ENCODE results near the gene MRGPRD.

Gene MRGPRD

GRCh38 chr11:68942095-68942620, 38.6 kb downstream of the MRGPRD start:
- no peak for DNase-seq

DNA sequence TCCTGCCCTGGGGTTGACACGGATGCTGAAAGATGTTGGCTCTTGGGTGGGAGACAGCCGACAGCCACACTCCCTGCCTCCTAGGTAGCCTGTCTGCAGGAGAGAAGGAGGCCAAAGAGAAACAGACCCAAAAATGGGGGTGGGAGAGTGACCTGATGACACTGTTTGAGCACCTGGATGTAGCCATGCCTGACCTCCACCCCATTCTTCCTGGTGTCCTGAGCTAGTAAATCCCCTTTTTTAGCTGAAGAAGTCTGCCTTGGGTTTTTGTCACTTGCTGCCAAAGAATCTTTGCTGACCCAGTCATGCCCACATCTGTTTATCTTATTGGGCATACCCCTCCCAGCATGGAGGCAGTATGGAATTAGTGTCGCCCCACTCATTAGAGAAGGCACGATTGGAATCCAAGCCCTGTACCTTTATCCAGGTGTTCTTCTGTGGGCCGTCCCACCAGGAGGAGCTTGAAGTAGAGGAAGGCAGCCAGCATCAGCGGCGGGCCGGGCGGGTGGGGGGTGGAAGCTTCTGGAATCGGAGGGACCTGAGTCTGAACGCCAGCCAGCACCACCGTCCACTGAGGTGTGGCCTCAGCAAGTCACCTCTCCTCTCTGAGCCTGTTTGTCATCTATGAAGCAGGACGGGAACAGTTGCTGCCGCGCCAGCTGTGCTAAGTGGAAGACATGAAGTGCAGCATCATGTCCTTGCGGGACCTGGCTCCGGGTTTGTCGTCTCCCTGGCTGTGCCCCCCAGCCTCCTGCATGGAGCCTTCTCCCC, 39.3 kb downstream of the MRGPRD start:
- DNase-seq = no peak

GRCh38 chr11:68940651-68941323, 40.0 kb downstream of the MRGPRD start:
- DNase-seq = no peak

GRCh38 chr11:68939583-68940555, 40.9 kb downstream of the MRGPRD start:
- no peak for DNase-seq

DNA sequence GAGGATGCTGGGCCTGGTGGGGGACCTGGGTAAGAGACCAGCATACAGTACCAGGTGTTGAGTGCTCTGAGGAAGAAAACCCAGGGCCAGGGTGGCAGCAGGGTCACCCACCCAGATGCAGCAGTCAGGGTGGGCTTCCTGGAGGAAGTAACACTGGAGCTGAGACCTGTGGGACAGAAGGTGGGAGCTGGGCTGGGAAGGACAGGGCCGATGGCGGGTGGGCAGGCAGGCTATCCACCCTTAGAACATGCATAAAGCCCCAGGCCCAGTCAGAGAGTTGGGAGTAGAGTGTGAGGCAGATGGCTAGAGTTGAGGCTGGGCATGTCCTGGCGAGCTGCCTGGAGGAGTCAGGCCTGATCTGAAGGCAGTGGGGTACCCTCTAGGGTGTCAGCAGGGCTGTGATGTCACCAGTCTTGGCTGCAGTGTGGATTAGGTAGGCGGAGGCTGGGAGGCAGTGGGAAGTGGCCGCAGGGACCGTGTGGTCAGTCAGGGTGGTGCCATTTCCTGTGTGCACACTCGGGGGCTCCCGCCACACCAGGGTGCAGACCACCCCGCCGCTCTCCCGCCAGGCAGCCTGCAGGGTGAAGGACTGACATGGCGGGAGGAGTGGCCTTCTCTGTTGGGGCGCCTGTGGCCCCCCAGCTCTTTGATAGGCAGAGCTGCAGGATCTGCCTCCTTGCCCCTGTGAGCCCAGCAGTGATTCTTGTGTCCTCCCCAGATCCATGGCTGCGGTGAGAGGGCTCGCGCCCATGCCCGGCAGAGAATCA, 41.8 kb downstream of the MRGPRD start:
- DNase-seq = no peak

- DNase-seq = no peak
Measured at GRCh38 chr11:68938088-68938487, 42.7 kb downstream of the MRGPRD start.

- DNase-seq = no peak
Measured at GRCh38 chr11:68936676-68937620, 43.8 kb downstream of the MRGPRD start.

DNA sequence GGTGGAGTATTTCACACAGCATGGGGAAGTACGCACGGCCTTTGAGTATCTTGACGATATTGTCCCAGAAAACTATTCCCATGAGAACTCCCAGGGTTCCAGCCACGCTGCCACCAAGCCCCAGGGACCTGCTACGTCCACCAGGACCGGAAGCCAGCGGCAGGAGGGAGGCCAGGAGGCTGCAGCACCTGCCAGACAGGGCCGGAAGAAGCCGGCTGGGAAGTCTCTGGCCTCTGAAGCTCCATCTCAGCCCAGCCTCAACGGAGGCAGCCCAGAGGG, 44.5 kb downstream of the MRGPRD start:
- no peak for DNase-seq

DNA sequence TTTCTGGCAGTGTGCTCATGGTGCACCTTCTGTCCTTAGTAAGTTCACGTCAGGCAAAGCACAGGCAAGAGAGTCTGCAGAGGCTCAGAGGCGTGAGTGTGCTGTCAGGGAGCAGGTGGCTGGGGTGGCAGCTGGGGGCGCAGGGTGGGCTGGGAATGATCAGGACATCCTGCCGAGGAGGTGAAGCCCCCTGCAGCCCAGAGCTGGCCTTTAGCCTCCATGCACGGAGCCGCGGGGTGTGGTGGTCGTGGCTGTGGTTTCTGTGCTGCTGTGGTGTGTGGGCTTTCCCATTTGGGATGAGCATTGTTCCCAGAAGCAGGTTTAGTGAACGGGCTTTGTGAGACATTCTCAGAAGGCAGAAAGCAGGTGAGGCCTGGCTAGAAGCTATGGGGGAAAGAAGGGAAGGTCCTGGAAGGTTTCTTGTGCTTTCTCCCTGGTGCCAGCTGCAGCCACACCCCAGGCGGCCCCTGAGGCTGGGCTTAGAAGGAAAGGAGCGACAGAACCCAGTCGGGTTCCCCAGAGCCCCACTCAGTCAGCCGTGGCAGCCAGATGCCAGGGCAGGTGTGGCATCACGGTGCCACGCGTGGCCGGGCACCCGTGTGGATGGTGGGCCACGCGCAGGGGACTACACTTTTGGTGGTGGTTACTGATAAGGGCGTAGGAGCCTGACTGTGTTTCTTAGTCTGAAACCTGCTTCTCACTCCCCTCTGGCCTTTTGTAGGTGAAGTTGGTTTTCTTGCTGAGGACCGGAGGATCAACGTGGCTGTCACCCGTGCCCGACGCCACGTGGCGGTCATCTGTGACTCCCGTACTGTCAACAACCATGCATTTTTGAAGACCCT, 45.0 kb downstream of the MRGPRD start:
- DNase-seq = no peak

DNA sequence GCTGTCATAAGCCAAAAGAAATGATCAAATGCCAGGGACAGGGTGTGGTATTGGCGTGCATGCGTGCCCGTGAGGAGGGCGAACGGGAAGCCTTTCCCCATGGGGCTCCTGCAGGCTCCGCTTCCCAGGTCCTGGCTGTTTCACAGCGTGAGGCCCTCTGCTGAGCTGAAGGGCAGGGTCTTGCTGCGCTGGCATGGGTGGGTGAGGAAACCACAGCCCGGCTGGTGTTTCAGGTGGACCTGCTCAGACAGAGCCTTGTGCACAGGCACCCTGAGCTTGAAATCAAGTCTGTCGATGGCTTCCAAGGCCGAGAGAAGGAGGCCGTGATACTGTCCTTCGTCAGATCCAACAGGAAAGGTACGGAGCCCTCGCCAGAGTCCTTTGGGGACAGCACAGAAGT, 45.7 kb downstream of the MRGPRD start:
- no peak for DNase-seq

- DNase-seq = no peak
Measured at GRCh38 chr11:68934666-68935065, 46.1 kb downstream of the MRGPRD start.

DNA sequence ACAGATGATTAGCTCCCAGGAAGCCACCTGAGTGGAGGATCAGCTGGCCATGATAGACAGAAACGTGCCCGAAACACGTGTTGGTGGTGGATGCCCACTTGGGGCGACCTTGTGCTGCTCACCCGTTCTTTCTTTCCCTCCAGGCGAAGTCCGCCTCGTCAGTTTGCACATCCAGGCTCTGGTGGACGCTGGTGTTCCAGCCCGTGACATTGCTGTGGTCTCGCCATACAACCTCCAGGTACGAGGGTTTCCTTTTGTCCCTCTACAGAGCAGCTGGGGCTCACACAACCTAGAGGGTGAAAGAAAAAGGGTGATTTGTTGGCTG, 46.5 kb downstream of the MRGPRD start:
- DNase-seq = no peak

DNA sequence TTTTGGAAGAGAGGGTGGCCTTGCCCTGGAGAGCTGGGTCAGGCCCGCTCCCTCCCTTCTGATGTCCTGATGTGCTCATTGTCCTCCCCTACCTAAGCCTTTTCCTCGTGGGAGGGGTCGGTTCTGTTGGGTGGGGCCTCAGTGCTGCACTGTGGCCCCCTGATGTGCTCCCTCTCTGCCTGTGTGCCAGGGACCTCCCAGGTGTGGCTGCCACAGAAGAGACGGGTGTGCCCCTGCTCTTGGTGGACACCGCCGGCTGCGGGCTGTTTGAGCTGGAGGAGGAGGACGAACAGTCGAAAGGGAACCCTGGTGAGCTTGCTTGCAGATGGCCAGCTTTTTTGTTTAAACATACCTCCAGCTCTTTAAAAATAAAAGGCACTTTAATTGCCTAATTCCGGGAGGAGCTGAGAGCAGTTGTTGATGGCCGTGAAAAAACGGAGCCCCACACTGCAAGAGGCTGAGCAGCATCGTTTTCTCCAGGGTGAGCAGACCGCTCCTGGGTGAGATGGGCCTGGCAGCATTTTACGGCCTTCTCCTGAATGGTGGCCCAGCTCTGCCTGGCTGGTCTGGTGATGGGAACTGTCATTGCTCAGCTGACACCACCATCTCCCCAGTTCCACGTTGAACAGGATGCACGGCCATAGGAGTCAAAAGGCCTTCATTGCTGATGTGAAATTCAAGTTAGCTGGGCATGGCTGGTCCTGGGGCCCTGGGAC, 47.0 kb downstream of the MRGPRD start:
- no peak for DNase-seq

GRCh38 chr11:68932933-68933577, 47.7 kb downstream of the MRGPRD start:
- DNase-seq = no peak

- no peak for DNase-seq
Measured at GRCh38 chr11:68932358-68932757, 48.4 kb downstream of the MRGPRD start.

- DNase-seq = no peak
Measured at GRCh38 chr11:68931911-68932310, 48.9 kb downstream of the MRGPRD start.

- no peak for DNase-seq
Measured at GRCh38 chr11:68930991-68931855, 49.6 kb downstream of the MRGPRD start.

Data from NCI-H187 (cell line).